ENCODE results near the gene SORD.
"Not testable (repeated sequence)": the region's sequence is repeated elsewhere in the genome, so short reads cannot be mapped to it uniquely, and the experiment has no call there.

The SORD gene

GRCh38 chr15:45069942-45070360 is 47.0 kb downstream of the SORD start:
- DNase-seq: not testable (repeated sequence)

GRCh38 chr15:45073602-45074001 is 50.6 kb downstream of the SORD start:
- DNase-seq: not testable (repeated sequence)

- DNase-seq: not testable (repeated sequence)
These were observed 52.7 kb downstream of the SORD start for GRCh38 chr15:45075440-45076320.

- not testable (repeated sequence) for DNase-seq
These were observed 54.4 kb downstream of the SORD start for GRCh38 chr15:45077391-45077790.

GRCh38 chr15:45079201-45079600 is 56.2 kb downstream of the SORD start:
- not testable (repeated sequence) for DNase-seq

GRCh38 chr15:45079628-45080246 is 56.7 kb downstream of the SORD start:
- not testable (repeated sequence) for DNase-seq

GRCh38 chr15:45080593-45080992 is 57.6 kb downstream of the SORD start:
- DNase-seq: not testable (repeated sequence)

GRCh38 chr15:45082412-45082811 is 59.4 kb downstream of the SORD start:
- not testable (repeated sequence) for DNase-seq

- no peak for DNase-seq
These were observed 60.2 kb downstream of the SORD start for GRCh38 chr15:45083223-45083622.

- no peak for DNase-seq
These were observed 61.2 kb downstream of the SORD start for GRCh38 chr15:45084163-45084562.

GRCh38 chr15:45087513-45087912 is 64.5 kb downstream of the SORD start:
- no peak for DNase-seq

GRCh38 chr15:45088801-45089711 is 66.1 kb downstream of the SORD start:
- DNase-seq: peak; percentile 63

- DNase-seq: no peak
These were observed 66.8 kb downstream of the SORD start for GRCh38 chr15:45089712-45090373.

GRCh38 chr15:45091161-45091560 is 68.2 kb downstream of the SORD start:
- no peak for DNase-seq

- no peak for DNase-seq
These were observed 68.6 kb downstream of the SORD start for GRCh38 chr15:45091576-45091975.

- DNase-seq: no peak
These were observed 70.0 kb downstream of the SORD start for GRCh38 chr15:45093013-45093412.

- DNase-seq: no peak
These were observed 70.8 kb downstream of the SORD start for GRCh38 chr15:45093622-45094357.

GRCh38 chr15:45094358-45094730 is 71.3 kb downstream of the SORD start:
- no peak for DNase-seq

- no peak for DNase-seq
These were observed 72.7 kb downstream of the SORD start for GRCh38 chr15:45095661-45096060.

GRCh38 chr15:45097466-45097865 is 74.5 kb downstream of the SORD start:
- DNase-seq: no peak

- DNase-seq: no peak
These were observed 76.7 kb downstream of the SORD start for GRCh38 chr15:45099549-45100165.

Data from islet precursor cell (in vitro differentiated cells).